H1 (cell line): ENCODE data around the gene KRT4. TPM values are rescaled to one million over a fixed set of nuclear protein-coding genes. Genes with fewer than 3 reads are reported as not detected.

Experiments used
- ASH2L ChIP-seq: fragments of 200-600, 300-600 bp; sonication (generic); IDR thresholded peaks from one replicate; pipeline ENCODE4 v1.7.1; 2017; ENCODE audit warnings: low read length
- KDM5A ChIP-seq: fragments of 200-600 bp; IDR thresholded peaks from 2 replicates; pipeline ENCODE4 v1.7.1; 2012; ENCODE audit warnings: mild to moderate bottlenecking, low read length, inconsistent platforms, mixed read lengths
- MAX ChIP-seq: IDR thresholded peaks from 2 replicates; pipeline ENCODE4 v1.6.1; 2012; ENCODE audit warnings: inconsistent platforms
- NRF1 ChIP-seq: IDR thresholded peaks from 2 replicates; pipeline ENCODE4 v1.6.1; 2011; ENCODE audit warnings: mild to moderate bottlenecking, low read depth, low read length, improper control_type of control experiment
- RAD21 ChIP-seq, 2 experiments: IDR thresholded peaks in 1 of 2; conservative IDR thresholded peaks in 1 of 2; 2 replicates each; pipeline ENCODE4 v1.6.1; 2011; ENCODE audit warnings: low read depth in 2 of 2, low read length in 2 of 2, improper control_type of control experiment in 1 of 2, inconsistent platforms in 1 of 2, mild to moderate bottlenecking in 1 of 2, moderate library complexity in 1 of 2
- RXRA ChIP-seq: IDR thresholded peaks from 2 replicates; pipeline ENCODE4 v1.6.1; 2011; ENCODE audit warnings: low read depth, mild to moderate bottlenecking, low read length, moderate library complexity; ENCODE audit not compliant: insufficient read depth
- TAF7 ChIP-seq: optimal IDR thresholded peaks from 2 replicates; pipeline ENCODE3; 2011; ENCODE audit warnings: low read depth, mild to moderate bottlenecking, inconsistent platforms, low read length, moderate library complexity, borderline replicate concordance
- polyA plus RNA-seq, 7 experiments: library from polyadenylated mRNA; depleted of rRNA in 3 of 7; stranded (reverse) in 5 of 7; unstranded in 2 of 7; fragments of >200 nt in 5 of 7; fragments of 200-250 nt in 2 of 7; gene quantifications; 1 replicate in 5 of 7; 2 replicates in 1 of 7; 4 replicates in 1 of 7; pipeline versions ENCODE4 v1.2.1 to v1.2.3, GENCODE V29; 2011 to 2013; ENCODE audit warnings: missing spikeins in 2 of 7, mixed read lengths in 2 of 7
- total RNA-seq: library from RNA; stranded (reverse); fragmentation: NEBNext Ultra II Directional; extraction: Animal tissue kit (Norgen Biotek cat#: 25700); gene quantifications from 2 replicates; pipeline ENCODE4 v1.2.1, GENCODE V29; 2021
- TF ChIP-seq, protein P1 (sequence below): fragments of 300-600 bp; sonication (generic); IDR thresholded peaks from 2 replicates; pipeline ENCODE4 v1.7.1; 2012; ENCODE audit warnings: low read length, moderate library complexity, mild to moderate bottlenecking, inconsistent platforms; ENCODE audit not compliant: insufficient replicate concordance

KRT4 gene
- total and polyA plus RNA-seq, 2 of the 8 experiments (the other 6 are each of a cell fraction or from before 2014, with no cell fraction given), result not detected

GRCh38 chr12:52782502-52782901 is 31.4 kb downstream of the KRT4 start (continued):
- TF ChIP-seq, protein P1, sequence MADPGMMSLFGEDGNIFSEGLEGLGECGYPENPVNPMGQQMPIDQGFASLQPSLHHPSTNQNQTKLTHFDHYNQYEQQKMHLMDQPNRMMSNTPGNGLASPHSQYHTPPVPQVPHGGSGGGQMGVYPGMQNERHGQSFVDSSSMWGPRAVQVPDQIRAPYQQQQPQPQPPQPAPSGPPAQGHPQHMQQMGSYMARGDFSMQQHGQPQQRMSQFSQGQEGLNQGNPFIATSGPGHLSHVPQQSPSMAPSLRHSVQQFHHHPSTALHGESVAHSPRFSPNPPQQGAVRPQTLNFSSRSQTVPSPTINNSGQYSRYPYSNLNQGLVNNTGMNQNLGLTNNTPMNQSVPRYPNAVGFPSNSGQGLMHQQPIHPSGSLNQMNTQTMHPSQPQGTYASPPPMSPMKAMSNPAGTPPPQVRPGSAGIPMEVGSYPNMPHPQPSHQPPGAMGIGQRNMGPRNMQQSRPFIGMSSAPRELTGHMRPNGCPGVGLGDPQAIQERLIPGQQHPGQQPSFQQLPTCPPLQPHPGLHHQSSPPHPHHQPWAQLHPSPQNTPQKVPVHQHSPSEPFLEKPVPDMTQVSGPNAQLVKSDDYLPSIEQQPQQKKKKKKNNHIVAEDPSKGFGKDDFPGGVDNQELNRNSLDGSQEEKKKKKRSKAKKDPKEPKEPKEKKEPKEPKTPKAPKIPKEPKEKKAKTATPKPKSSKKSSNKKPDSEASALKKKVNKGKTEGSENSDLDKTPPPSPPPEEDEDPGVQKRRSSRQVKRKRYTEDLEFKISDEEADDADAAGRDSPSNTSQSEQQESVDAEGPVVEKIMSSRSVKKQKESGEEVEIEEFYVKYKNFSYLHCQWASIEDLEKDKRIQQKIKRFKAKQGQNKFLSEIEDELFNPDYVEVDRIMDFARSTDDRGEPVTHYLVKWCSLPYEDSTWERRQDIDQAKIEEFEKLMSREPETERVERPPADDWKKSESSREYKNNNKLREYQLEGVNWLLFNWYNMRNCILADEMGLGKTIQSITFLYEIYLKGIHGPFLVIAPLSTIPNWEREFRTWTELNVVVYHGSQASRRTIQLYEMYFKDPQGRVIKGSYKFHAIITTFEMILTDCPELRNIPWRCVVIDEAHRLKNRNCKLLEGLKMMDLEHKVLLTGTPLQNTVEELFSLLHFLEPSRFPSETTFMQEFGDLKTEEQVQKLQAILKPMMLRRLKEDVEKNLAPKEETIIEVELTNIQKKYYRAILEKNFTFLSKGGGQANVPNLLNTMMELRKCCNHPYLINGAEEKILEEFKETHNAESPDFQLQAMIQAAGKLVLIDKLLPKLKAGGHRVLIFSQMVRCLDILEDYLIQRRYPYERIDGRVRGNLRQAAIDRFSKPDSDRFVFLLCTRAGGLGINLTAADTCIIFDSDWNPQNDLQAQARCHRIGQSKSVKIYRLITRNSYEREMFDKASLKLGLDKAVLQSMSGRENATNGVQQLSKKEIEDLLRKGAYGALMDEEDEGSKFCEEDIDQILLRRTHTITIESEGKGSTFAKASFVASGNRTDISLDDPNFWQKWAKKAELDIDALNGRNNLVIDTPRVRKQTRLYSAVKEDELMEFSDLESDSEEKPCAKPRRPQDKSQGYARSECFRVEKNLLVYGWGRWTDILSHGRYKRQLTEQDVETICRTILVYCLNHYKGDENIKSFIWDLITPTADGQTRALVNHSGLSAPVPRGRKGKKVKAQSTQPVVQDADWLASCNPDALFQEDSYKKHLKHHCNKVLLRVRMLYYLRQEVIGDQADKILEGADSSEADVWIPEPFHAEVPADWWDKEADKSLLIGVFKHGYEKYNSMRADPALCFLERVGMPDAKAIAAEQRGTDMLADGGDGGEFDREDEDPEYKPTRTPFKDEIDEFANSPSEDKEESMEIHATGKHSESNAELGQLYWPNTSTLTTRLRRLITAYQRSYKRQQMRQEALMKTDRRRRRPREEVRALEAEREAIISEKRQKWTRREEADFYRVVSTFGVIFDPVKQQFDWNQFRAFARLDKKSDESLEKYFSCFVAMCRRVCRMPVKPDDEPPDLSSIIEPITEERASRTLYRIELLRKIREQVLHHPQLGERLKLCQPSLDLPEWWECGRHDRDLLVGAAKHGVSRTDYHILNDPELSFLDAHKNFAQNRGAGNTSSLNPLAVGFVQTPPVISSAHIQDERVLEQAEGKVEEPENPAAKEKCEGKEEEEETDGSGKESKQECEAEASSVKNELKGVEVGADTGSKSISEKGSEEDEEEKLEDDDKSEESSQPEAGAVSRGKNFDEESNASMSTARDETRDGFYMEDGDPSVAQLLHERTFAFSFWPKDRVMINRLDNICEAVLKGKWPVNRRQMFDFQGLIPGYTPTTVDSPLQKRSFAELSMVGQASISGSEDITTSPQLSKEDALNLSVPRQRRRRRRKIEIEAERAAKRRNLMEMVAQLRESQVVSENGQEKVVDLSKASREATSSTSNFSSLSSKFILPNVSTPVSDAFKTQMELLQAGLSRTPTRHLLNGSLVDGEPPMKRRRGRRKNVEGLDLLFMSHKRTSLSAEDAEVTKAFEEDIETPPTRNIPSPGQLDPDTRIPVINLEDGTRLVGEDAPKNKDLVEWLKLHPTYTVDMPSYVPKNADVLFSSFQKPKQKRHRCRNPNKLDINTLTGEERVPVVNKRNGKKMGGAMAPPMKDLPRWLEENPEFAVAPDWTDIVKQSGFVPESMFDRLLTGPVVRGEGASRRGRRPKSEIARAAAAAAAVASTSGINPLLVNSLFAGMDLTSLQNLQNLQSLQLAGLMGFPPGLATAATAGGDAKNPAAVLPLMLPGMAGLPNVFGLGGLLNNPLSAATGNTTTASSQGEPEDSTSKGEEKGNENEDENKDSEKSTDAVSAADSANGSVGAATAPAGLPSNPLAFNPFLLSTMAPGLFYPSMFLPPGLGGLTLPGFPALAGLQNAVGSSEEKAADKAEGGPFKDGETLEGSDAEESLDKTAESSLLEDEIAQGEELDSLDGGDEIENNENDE, result no peak
- TF ChIP-seq MAX, result no peak
- no peak for TF ChIP-seq RAD21 (IDR thresholded peaks at IDR 0.05 in 1 of 2, conservative IDR thresholded peaks at IDR 0.05 in 1 of 2; ENCODE audit: low read depth in 2 of 2, low read length in 2 of 2)
- TF ChIP-seq KDM5A, result no peak
- no peak for TF ChIP-seq ASH2L
- no peak for TF ChIP-seq TAF7
- TF ChIP-seq RXRA, result no peak
- no peak for TF ChIP-seq NRF1
